ENCODE measurements around the gene OR2J2. TPM values are rescaled to one million over a fixed set of nuclear protein-coding genes. Genes with fewer than 3 reads are reported as not detected.

OR2J2 gene
- total RNA-seq, 1 experiment from 2014 or later, result not detected

DNA sequence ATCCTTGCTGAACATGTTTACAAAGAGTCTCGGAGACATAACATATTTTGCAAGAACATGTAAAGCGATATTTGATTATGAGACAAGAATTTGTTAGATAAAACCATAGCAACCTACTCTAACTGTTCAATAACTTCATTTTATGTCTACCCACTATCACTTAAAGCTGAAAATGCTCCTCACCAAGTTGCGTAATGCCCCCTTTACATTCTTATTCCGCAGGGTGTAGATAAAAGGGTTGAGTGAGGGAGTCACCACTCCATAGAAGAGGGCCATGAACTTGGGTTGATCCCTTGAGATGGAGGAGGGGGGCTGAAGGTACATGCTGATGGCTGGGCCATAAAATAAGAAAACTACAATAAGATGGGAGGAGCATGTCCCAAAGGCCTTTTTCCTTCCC is 33.0 kb upstream of the OR2J2 start:
- POLR2A ChIA-PET (ENCODE audit: low non-redundant PET), result no interaction called here
- Histone ChIP-seq H3K9me3 (ENCODE audit: low read depth, low read length, poor library complexity, severe bottlenecking) (peaks cover 5% of the 10 kb centered on the region), H3K27ac (ENCODE audit: low read depth, low read length, poor library complexity, severe bottlenecking) (no peak overlapping the region), H3K4me1 (ENCODE audit: insufficient read depth, low read length, poor library complexity, severe bottlenecking) (no peaks in the 10 kb centered on the region), H3K4me3 (ENCODE audit: low read depth, low read length, poor library complexity, severe bottlenecking) (no peak overlapping the region), H3K36me3 (ENCODE audit: insufficient read depth, low read length, poor library complexity, severe bottlenecking) (no peaks in the 10 kb centered on the region), H3K27me3 (replicated peaks; ENCODE audit: insufficient read depth, low read depth, low read length, poor library complexity) (peaks cover 24% of the 10 kb centered on the region)
- CTCF ChIA-PET, result no interaction called here
- intact Hi-C loops (cut with micrococcal nuclease; ENCODE audit: unreplicated experiment), result no loop called here
- TF ChIP-seq EZH2 (IDR thresholded peaks at IDR 0.05; ENCODE audit: borderline replicate concordance, low read depth, low read length, poor library complexity, severe bottlenecking), result no peak
- BruUV-seq (replicated peaks), result no TSS peak
- no peak for DNase-seq (ENCODE audit: low spot score)

- no peak overlapping the region for H3K4me3 ChIP-seq (ENCODE audit: low read depth, low read length, poor library complexity, severe bottlenecking)
- ChIA-PET CTCF (no interaction called here), POLR2A (ENCODE audit: low non-redundant PET) (no interaction called here)
- intact Hi-C loops (cut with micrococcal nuclease; ENCODE audit: unreplicated experiment), result no loop called here
- no peak overlapping the region for H3K27ac ChIP-seq (ENCODE audit: low read depth, low read length, poor library complexity, severe bottlenecking)
- H3K4me1 ChIP-seq (ENCODE audit: insufficient read depth, low read length, poor library complexity, severe bottlenecking), result no peaks in the 10 kb centered on the region
- H3K27me3 ChIP-seq (replicated peaks; ENCODE audit: insufficient read depth, low read depth, low read length, poor library complexity), result peaks cover 4% of the 10 kb centered on the region
- no peaks in the 10 kb centered on the region for H3K36me3 ChIP-seq (ENCODE audit: insufficient read depth, low read length, poor library complexity, severe bottlenecking)
- no peak for TF ChIP-seq EZH2 (IDR thresholded peaks at IDR 0.05; ENCODE audit: borderline replicate concordance, low read depth, low read length, poor library complexity, severe bottlenecking)
- TF ChIP-seq CTCF (conservative IDR thresholded peaks at IDR 0.05; ENCODE audit: low read depth, low read length), result no peak
- no TSS peak for BruUV-seq (replicated peaks)
- H3K9me3 ChIP-seq (ENCODE audit: low read depth, low read length, poor library complexity, severe bottlenecking), result peaks cover 10% of the 10 kb centered on the region
- DNase-seq (ENCODE audit: low spot score), result no peak
Measured at GRCh38 chr6:29141606-29142005, 29.1 kb upstream of the OR2J2 start.

- H3K27me3 ChIP-seq (replicated peaks; ENCODE audit: insufficient read depth, low read depth, low read length, poor library complexity), result no peaks in the 10 kb centered on the region
- no peak overlapping the region for H3K27ac ChIP-seq (ENCODE audit: low read depth, low read length, poor library complexity, severe bottlenecking)
- H3K4me1 ChIP-seq (ENCODE audit: insufficient read depth, low read length, poor library complexity, severe bottlenecking), result no peaks in the 10 kb centered on the region
- CTCF ChIA-PET, result no interaction called here
- H3K36me3 ChIP-seq (ENCODE audit: insufficient read depth, low read length, poor library complexity, severe bottlenecking), result no peaks in the 10 kb centered on the region
- POLR2A ChIA-PET (ENCODE audit: low non-redundant PET), result no interaction called here
- DNase-seq (ENCODE audit: low spot score), result no peak
- TF ChIP-seq EZH2 (IDR thresholded peaks at IDR 0.05; ENCODE audit: borderline replicate concordance, low read depth, low read length, poor library complexity, severe bottlenecking) (no peak), CTCF (conservative IDR thresholded peaks at IDR 0.05; ENCODE audit: low read depth, low read length) (no peak)
- no TSS peak for BruUV-seq (replicated peaks)
- H3K9me3 ChIP-seq (ENCODE audit: low read depth, low read length, poor library complexity, severe bottlenecking), result peaks cover 10% of the 10 kb centered on the region
- intact Hi-C loops (cut with micrococcal nuclease; ENCODE audit: unreplicated experiment), result no loop called here
- H3K4me3 ChIP-seq (ENCODE audit: low read depth, low read length, poor library complexity, severe bottlenecking), result no peak overlapping the region
Measured at GRCh38 chr6:29142309-29142708, 28.4 kb upstream of the OR2J2 start.

DNA sequence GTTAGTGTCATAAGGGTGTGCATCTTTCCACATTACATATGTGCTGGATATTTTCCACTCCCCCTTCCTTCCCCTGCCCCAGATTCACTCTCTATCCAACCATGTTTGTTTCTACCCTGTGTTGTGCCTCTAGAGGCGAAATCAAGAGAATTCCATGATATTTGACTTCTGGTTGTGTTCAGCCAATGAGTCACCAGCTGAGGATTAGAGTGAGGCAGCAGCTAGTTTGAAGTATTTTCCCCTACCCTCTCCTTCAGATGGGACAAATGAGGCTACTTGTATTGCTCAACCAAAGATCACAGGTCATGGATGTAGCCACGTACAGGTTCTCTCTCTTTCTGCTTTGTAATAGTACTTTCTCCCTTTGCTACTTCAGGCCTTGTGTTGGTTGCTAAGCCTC is 24.5 kb upstream of the OR2J2 start:
- intact Hi-C loops (cut with micrococcal nuclease; ENCODE audit: unreplicated experiment), result no loop called here
- Histone ChIP-seq H3K4me3 (ENCODE audit: low read depth, low read length, poor library complexity, severe bottlenecking) (no peak overlapping the region), H3K27me3 (replicated peaks; ENCODE audit: insufficient read depth, low read depth, low read length, poor library complexity) (no peaks in the 10 kb centered on the region), H3K27ac (ENCODE audit: low read depth, low read length, poor library complexity, severe bottlenecking) (no peak overlapping the region), H3K9me3 (ENCODE audit: low read depth, low read length, poor library complexity, severe bottlenecking) (peaks cover 10% of the 10 kb centered on the region), H3K4me1 (ENCODE audit: insufficient read depth, low read length, poor library complexity, severe bottlenecking) (no peaks in the 10 kb centered on the region), H3K36me3 (ENCODE audit: insufficient read depth, low read length, poor library complexity, severe bottlenecking) (no peaks in the 10 kb centered on the region)
- CTCF ChIA-PET, result no interaction called here
- no peak for DNase-seq (ENCODE audit: low spot score)
- TF ChIP-seq EZH2 (IDR thresholded peaks at IDR 0.05; ENCODE audit: borderline replicate concordance, low read depth, low read length, poor library complexity, severe bottlenecking) (no peak), CTCF (conservative IDR thresholded peaks at IDR 0.05; ENCODE audit: low read depth, low read length) (no peak)
- no TSS peak for BruUV-seq (replicated peaks)
- POLR2A ChIA-PET (ENCODE audit: low non-redundant PET), result no interaction called here

Data from A673 (cell line).